GM19397 (cell line): ENCODE measurements around the gene GPR87.

ENCODE experiments used
- ATAC-seq: cut with Tn5 transposase; IDR thresholded peaks from one replicate; pipeline ENCODE4 v1.9.1; 2021; ENCODE audit warnings: mild to moderate bottlenecking, moderate library complexity; ENCODE audit not compliant: unreplicated experiment

The GPR87 gene

DNA sequence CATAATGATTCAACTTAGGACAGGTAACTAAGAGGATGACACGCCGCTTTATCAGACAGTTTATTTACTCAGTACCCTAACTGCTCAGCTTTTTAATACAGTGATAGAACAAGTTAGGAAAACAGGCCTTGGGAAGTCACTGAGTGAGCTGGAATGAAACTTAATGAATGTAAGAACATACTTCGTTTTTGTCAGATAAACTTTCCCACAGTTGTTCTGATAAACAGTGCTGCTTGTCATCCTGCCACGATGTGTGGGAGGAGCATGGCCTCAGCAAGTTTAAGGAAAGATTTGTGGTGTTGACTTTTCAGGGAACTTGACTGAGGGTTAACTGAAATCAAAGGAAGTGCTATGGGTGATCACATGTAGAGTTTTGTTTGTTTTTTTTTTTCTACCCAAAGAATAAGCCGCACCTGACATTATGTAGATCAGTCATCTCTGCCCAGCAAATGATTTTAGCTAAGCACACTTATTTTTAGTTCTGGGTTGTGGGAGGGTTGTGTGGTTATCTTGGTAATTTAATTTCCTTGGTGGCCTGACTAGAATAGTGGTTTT lies 32.6 kb downstream of the GPR87 start:
- ATAC-seq = no peak

- ATAC-seq = no peak
These were observed 33.2 kb downstream of the GPR87 start for GRCh38 chr3:151283387-151283786.

GRCh38 chr3:151282921-151283320 lies 33.7 kb downstream of the GPR87 start:
- no peak for ATAC-seq

GRCh38 chr3:151281671-151282324 lies 34.8 kb downstream of the GPR87 start:
- no peak for ATAC-seq

DNA sequence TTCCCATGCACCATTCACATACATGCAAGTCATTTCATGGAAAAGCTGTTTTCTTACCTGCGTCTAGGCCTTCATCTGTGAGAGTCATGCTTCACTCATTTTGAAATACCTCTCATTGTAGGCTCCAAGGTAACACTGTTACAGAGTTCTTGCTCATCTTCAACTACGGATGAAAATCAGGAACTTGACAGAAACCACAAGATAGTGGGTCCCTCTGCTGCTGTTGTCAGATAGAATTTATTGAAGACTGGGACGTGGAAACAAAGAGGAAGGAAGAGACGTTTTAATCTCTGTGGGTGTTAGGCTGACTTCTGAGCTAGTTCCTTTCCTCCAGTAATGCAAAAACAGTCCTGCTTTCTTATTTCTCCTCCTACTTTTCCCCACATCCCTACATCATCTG lies 38.4 kb downstream of the GPR87 start, which contains the start of gene P2RY14:
Gene P2RY14, minus strand, starts transcription at position 313 of the 400 bp plus-strand sequence. CDS start 64,226 bp downstream, outside the sequence.
- ATAC-seq = no peak

DNA sequence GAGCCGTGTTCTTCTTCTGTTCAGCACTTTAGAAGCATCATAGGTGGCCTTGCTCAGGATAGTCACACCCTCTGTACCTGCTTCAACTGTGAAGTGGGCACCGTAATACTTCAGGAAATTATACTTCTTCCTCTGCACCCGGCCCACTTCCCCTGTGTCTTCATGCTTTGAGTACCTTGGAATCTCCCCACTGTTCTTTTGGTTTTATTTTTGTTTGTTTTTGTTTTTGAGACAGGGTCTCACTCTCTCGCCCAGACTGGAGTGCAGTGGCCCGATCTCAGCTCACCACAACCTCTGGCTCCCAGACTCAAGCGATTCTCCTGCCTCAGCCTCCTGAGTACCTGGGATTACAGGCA lies 40.0 kb downstream of the GPR87 start:
- ATAC-seq = peak; percentile 58

- peak; percentile 31 for ATAC-seq
These were observed 40.5 kb downstream of the GPR87 start for GRCh38 chr3:151276038-151276686.

DNA sequence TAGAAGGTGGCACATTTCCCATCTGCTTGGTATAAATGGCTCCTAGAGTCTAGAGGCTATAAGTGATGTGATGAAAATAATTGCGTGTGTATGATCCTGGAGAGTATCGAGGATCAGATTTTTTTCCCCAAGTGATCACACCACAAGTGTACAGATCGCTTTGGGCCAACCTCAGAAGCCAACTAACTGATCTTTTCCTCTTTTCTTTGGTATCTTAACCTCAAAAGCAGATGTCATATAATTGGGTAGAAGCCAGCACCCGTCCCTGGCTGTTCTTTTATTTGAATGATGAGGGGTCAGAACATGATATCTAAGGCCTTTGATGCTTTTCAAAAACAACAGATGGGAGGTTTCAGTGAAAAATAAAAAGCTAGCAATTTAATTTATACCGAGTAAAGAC lies 41.5 kb downstream of the GPR87 start:
- no peak for ATAC-seq

DNA sequence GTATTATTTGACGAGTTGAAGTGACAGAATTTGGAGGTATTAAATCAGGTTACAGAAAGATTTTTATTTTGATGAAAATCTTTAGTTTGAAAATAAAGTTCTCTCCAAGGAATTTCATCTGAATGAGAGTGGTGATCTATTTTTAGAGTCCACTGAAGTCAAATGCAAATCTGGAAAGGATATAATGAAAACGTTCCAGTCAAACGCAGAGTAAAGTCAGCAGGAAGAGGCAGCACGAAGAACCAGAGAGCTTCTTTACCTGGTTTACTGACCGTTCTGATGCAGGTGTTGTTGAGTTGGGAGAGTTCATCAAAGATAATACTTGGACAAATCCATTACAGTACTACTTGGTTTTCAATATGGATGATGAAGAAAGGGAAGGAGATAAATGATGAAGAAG lies 47.0 kb downstream of the GPR87 start:
- ATAC-seq = no peak

DNA sequence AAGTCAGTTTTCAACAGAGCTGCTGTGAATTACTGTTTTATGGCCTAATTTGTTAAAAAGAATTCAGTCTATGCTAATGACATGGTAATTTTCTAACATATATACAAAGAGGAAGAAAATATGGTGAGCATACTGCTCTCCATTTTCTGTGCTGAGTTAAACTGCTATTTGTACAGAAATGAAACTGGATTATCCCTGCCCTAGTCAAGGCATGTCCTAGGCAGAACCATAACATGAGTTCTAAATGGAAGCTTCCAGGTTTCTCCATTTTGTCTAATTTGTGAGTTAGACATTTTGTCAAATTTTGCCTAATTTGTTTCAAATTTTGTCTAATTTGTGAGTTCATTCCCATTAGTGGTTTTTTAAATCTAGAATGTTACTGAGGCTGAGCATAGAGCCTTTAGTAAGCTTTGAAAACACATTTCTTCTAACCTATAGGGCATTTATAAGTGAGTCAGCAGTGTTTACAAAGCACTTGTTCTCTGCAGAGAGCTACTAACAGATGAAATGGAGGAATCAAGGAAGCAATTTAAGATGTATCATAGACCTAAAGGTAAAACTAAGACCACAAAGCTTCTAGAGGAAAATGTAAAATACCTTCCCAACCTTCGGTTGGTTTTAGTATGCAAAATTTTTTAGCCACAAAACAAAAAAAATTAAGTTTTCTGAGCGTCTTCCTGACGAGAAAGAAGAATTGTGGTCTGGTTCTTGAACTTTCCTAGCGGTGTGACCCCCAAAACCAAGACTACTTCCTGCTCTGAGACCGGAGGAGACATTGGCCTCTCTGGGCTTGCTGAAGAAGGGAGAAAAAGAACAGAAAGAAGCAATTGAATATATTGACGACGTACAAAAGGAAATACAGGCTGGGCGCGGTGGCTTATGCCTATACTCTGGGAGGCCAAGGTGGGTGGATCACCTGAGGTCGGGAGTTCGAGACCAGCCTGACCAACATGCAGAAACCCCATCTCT lies 48.1 kb downstream of the GPR87 start:
- ATAC-seq = peak; percentile 63

GRCh38 chr3:151267066-151267465 lies 49.6 kb downstream of the GPR87 start:
- ATAC-seq = no peak

- peak; percentile 97 for ATAC-seq
These were observed 50.8 kb downstream of the GPR87 start for GRCh38 chr3:151265866-151266265.

DNA sequence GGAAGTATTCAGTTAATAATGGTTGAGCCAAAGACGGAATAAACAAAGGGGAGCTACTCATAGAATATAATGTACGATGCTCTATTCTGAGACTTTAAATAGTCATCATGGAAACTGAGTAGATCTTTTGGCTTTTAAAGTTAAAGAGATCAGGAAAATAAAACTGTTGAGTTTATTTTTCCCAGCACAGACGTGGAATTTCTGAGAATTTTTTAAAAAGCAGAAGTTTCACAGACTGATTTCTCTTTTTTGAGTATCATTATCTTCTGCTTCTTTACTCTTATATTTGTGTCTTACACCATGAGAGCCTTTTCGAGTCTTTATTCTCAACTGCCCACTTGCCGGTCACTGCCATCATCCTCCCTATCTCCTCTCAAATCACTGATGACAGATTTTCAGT lies 51.5 kb downstream of the GPR87 start:
- ATAC-seq = no peak

- no peak for ATAC-seq
These were observed 52.0 kb downstream of the GPR87 start for GRCh38 chr3:151264605-151265004.

GRCh38 chr3:151262871-151263525 lies 53.6 kb downstream of the GPR87 start:
- no peak for ATAC-seq

- no peak for ATAC-seq
These were observed 57.0 kb downstream of the GPR87 start for GRCh38 chr3:151259664-151260063.

DNA sequence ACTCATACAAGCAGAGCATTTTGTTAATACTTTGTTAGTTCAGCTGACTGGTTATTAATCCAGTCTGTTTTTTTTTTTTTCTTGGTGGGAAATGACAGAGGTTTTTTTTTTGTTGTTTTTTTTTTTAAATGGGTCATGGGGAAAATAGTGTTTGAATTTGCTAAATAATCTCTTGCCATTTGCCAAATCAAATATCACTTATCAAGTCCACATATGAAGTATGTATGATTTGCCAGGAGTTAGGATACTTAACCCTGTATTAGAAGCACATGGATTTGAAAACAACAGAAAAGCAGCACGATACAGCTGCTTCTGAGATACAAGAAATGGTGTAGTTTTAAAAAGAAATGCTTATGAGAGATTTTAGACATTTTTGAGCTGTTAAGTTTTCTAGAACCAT lies 59.9 kb downstream of the GPR87 start:
- no peak for ATAC-seq

DNA sequence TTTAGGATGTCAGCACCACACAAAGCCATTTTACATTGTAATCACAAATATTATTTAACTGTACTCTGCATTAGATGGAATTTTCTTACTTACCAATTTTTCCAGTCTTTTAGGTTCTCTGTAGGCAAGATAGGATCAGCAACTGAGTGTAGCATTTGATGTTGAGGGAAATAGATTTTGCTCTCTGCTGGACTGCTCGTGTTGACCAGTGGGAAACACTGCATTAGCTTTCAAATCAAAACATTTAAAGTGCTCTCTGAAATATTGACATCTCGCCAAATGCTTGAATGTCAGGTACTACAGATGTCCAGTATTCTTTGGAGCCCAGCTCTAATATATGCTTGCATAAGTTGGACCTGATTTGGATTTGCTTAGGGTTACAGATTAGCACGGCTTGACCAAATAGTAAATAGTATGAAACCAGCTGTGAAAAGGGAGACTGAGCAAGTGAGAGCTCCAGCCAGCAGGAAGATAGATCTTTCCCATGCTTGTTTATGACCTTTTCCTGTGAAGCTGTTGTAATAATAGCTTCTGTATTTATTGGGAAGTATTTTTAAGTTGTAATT lies 67.8 kb downstream of the GPR87 start:
- no peak for ATAC-seq
